ENCODE results near the gene DDX49.

Gene DDX49

GRCh38 chr19:18919086-18919899 lies at the start of gene DDX49, which contains the start of gene COPE:
Gene DDX49, plus strand, starts transcription at chr19:18919715. Its CDS starts 27 bp downstream, at chr19:18919742.
Gene COPE, minus strand, starts transcription at chr19:18919387. Its CDS starts 39 bp downstream, at chr19:18919348.
- Histone ChIP-seq H3K27ac (peak within 1 kb of the TSS; percentile 91), H3K9me3 (no peaks in the 10 kb centered on the region), H3K27me3 (no peaks in the 10 kb centered on the region), H3K4me3 (ENCODE audit: low read depth in 1 of 2, low read length in 1 of 2) (peak within 1 kb of the TSS; percentile 85 to 96), H3K36me3 (peaks cover 47% of the 10 kb centered on the region), H3K4me1 (ENCODE audit: control insufficient read depth in 1 of 2, insufficient read depth in 1 of 2, low read depth in 1 of 2, low read length in 1 of 2) (peaks cover 25 to 29% of the 10 kb centered on the region in 2 experiments)
- peak; percentile 28 for TF ChIP-seq CTCF (IDR thresholded peaks at IDR 0.05)

GRCh38 chr19:18869781-18870530 lies 49.6 kb upstream of the DDX49 start:
- Histone ChIP-seq H3K4me1 (ENCODE audit: control insufficient read depth in 1 of 2, insufficient read depth in 1 of 2, low read depth in 1 of 2, low read length in 1 of 2) (peaks cover 0 to 10% of the 10 kb centered on the region in 2 experiments), H3K9me3 (no peaks in the 10 kb centered on the region), H3K4me3 (ENCODE audit: low read depth in 1 of 2, low read length in 1 of 2) (no peak overlapping the region), H3K27me3 (peaks cover 33% of the 10 kb centered on the region), H3K36me3 (peaks cover 36% of the 10 kb centered on the region), H3K27ac (no peak overlapping the region)
- TF ChIP-seq CTCF (IDR thresholded peaks at IDR 0.05), result no peak

- Histone ChIP-seq H3K27me3 (peaks cover 33% of the 10 kb centered on the region), H3K36me3 (peaks cover 29% of the 10 kb centered on the region), H3K27ac (no peak overlapping the region), H3K9me3 (no peaks in the 10 kb centered on the region), H3K4me3 (ENCODE audit: low read depth in 1 of 2, low read length in 1 of 2) (no peak overlapping the region), H3K4me1 (ENCODE audit: control insufficient read depth in 1 of 2, insufficient read depth in 1 of 2, low read depth in 1 of 2, low read length in 1 of 2) (peaks cover 0 to 10% of the 10 kb centered on the region in 2 experiments)
- no peak for TF ChIP-seq CTCF (IDR thresholded peaks at IDR 0.05)
Observed at GRCh38 chr19:18870531-18871172, 48.9 kb upstream of the DDX49 start.

GRCh38 chr19:18871543-18871942 lies 48.0 kb upstream of the DDX49 start:
- Histone ChIP-seq H3K9me3 (no peaks in the 10 kb centered on the region), H3K27me3 (peaks cover 33% of the 10 kb centered on the region), H3K4me1 (ENCODE audit: control insufficient read depth in 1 of 2, insufficient read depth in 1 of 2, low read depth in 1 of 2, low read length in 1 of 2) (peaks cover 0 to 10% of the 10 kb centered on the region in 2 experiments), H3K4me3 (ENCODE audit: low read depth in 1 of 2, low read length in 1 of 2) (no peak overlapping the region), H3K27ac (no peak overlapping the region), H3K36me3 (peaks cover 20% of the 10 kb centered on the region)
- no peak for TF ChIP-seq CTCF (IDR thresholded peaks at IDR 0.05)

GRCh38 chr19:18875726-18876125 lies 43.8 kb upstream of the DDX49 start:
- Histone ChIP-seq H3K4me3 (ENCODE audit: low read depth in 1 of 2, low read length in 1 of 2) (no peak overlapping the region), H3K27ac (no peak overlapping the region), H3K9me3 (no peaks in the 10 kb centered on the region), H3K27me3 (peaks cover 8% of the 10 kb centered on the region), H3K36me3 (no peaks in the 10 kb centered on the region), H3K4me1 (ENCODE audit: control insufficient read depth in 1 of 2, insufficient read depth in 1 of 2, low read depth in 1 of 2, low read length in 1 of 2) (no peaks in the 10 kb centered on the region)
- no peak for TF ChIP-seq CTCF (IDR thresholded peaks at IDR 0.05)

Data from neutrophil (primary cell).